Liver (tissue), 9 donors: ENCODE data around the gene CBFA2T2. TPM values are rescaled to one million over a fixed set of nuclear protein-coding genes. Genes with fewer than 3 reads are reported as not detected.

Source experiments
- DNase-seq: peaks from one replicate; pipeline ENCODE4 v3.0.0-alpha.2; 2017; ENCODE audit warnings: low spot score
- H3K27ac ChIP-seq, 2 donors: one replicate each; pipeline ENCODE4 v1.7.0; 2013; ENCODE audit warnings: inconsistent platforms in 2 of 2, low read length in 2 of 2, control low read depth in 1 of 2, low read depth in 1 of 2, mild to moderate bottlenecking in 1 of 2
- H3K27me3 ChIP-seq, 4 donors: one replicate each; pipeline versions ENCODE4 v1.6.1 to v1.7.0; 2013; ENCODE audit warnings: low read length in 3 of 4, inconsistent platforms in 1 of 4, mild to moderate bottlenecking in 1 of 4, moderate library complexity in 1 of 4; ENCODE audit not compliant: control insufficient read depth in 4 of 4, insufficient read depth in 4 of 4
- H3K36me3 ChIP-seq, 4 donors: one replicate each; pipeline versions ENCODE4 v1.6.1 to v1.7.0; 2013; ENCODE audit warnings: low read length in 3 of 4, mild to moderate bottlenecking in 3 of 4, low read depth in 1 of 4, moderate library complexity in 1 of 4; ENCODE audit not compliant: control insufficient read depth in 4 of 4, insufficient read depth in 3 of 4
- H3K4me1 ChIP-seq, 4 donors: one replicate each; pipeline versions ENCODE4 v1.6.1 to v1.7.0; 2013; ENCODE audit warnings: low read length in 3 of 4, mild to moderate bottlenecking in 3 of 4, moderate library complexity in 1 of 4; ENCODE audit not compliant: control insufficient read depth in 4 of 4, insufficient read depth in 4 of 4
- H3K4me3 ChIP-seq, 3 donors: one replicate each; pipeline versions ENCODE4 v1.6.1 to v1.7.0; 2013; ENCODE audit warnings: low read length in 3 of 3, control low read depth in 1 of 3, low read depth in 1 of 3, mild to moderate bottlenecking in 1 of 3
- H3K9ac ChIP-seq, 2 donors: one replicate each; pipeline ENCODE4 v1.7.0; 2013; ENCODE audit warnings: low read length in 2 of 2, mild to moderate bottlenecking in 2 of 2, moderate library complexity in 2 of 2, control low read depth in 1 of 2, low read depth in 1 of 2
- H3K9me3 ChIP-seq, 4 donors: one replicate each; pipeline versions ENCODE4 v1.6.1 to v1.7.0; 2013; ENCODE audit warnings: low read length in 3 of 4; ENCODE audit not compliant: control insufficient read depth in 4 of 4
- EGR1 ChIP-seq, 2 donors: IDR thresholded peaks; 2 replicates each; pipeline ENCODE4 v1.6.1; 2016 to 2018; ENCODE audit warnings: antibody characterized with exemption in 2 of 2, low read depth in 2 of 2
- FOXA1 ChIP-seq: IDR thresholded peaks from 2 replicates; pipeline ENCODE4 v1.6.1; 2016; ENCODE audit warnings: antibody characterized with exemption
- FOXA2 ChIP-seq: IDR thresholded peaks from 2 replicates; pipeline ENCODE4 v1.6.1; 2016; ENCODE audit warnings: antibody characterized with exemption
- GABPA ChIP-seq, 2 donors: IDR thresholded peaks in 1 of 2; conservative IDR thresholded peaks in 1 of 2; 2 replicates each; pipeline ENCODE4 v1.6.1; 2016; ENCODE audit warnings: antibody characterized with exemption in 2 of 2, mild to moderate bottlenecking in 1 of 2, moderate library complexity in 1 of 2
- HNF4A ChIP-seq, 2 donors: conservative IDR thresholded peaks; 2 replicates each; pipeline ENCODE4 v1.6.1; 2016; ENCODE audit warnings: antibody characterized with exemption in 2 of 2, mild to moderate bottlenecking in 2 of 2
- HNF4G ChIP-seq: IDR thresholded peaks from 2 replicates; pipeline ENCODE4 v1.6.1; 2016; ENCODE audit warnings: antibody characterized with exemption
- JUND ChIP-seq, 2 donors: IDR thresholded peaks; 2 replicates each; pipeline ENCODE4 v1.6.1; 2016; ENCODE audit warnings: antibody characterized with exemption in 2 of 2
- NR2F2 ChIP-seq: IDR thresholded peaks from 2 replicates; pipeline ENCODE4 v1.6.1; 2016; ENCODE audit warnings: antibody characterized with exemption
- RAD21 ChIP-seq, 2 donors: IDR thresholded peaks; 2 replicates each; pipeline ENCODE4 v1.6.1; 2016; ENCODE audit warnings: antibody characterized with exemption in 2 of 2, mild to moderate bottlenecking in 2 of 2
- REST ChIP-seq: IDR thresholded peaks from 2 replicates; pipeline ENCODE4 v1.6.1; 2016; ENCODE audit warnings: antibody characterized with exemption, mild to moderate bottlenecking
- RXRA ChIP-seq, 2 donors: IDR thresholded peaks; 2 replicates each; pipeline ENCODE4 v1.6.1; 2017 to 2018; ENCODE audit warnings: antibody characterized with exemption in 2 of 2, mild to moderate bottlenecking in 1 of 2
- SP1 ChIP-seq: IDR thresholded peaks from 2 replicates; pipeline ENCODE4 v1.6.1; 2018; ENCODE audit warnings: antibody characterized with exemption, mild to moderate bottlenecking
- TAF1 ChIP-seq: conservative IDR thresholded peaks from 2 replicates; pipeline ENCODE4 v1.6.1; 2016; ENCODE audit warnings: antibody characterized with exemption, mild to moderate bottlenecking
- YY1 ChIP-seq: IDR thresholded peaks from 2 replicates; pipeline ENCODE4 v1.6.1; 2016; ENCODE audit warnings: antibody characterized with exemption, mild to moderate bottlenecking
- ZBTB33 ChIP-seq: IDR thresholded peaks from 2 replicates; pipeline ENCODE4 v1.6.1; 2016; ENCODE audit warnings: antibody characterized with exemption
- WGBS: extraction: QIAGEN DNeasy Blood & Tissue Kit; methylation state at CpG from one replicate; pipeline ENCODE4 v1.1.7; 2013; 5-methylcytosine and 5-hydroxymethylcytosine counted together
- polyA plus RNA-seq, 2 donors: library from polyadenylated mRNA; stranded (reverse) in 1 of 2; unstranded in 1 of 2; fragments of 200-250 nt in 1 of 2; fragments of >200 nt in 1 of 2; fragmentation: Nextera tagmentation in 1 of 2; extraction: Ambion mirVana in 1 of 2; gene quantifications; one replicate each; pipeline versions ENCODE4 v1.2.1 to v1.2.3, GENCODE V29; 2013 to 2015
- total RNA-seq, 2 donors: library from RNA; depleted of rRNA; stranded (reverse); fragments of >200 nt; gene quantifications; one replicate each; pipeline ENCODE4 v1.2.3, GENCODE V29; 2014
- TF ChIP-seq, protein P1 (sequence below): fragments of 150-350 bp; IDR thresholded peaks from 2 replicates; pipeline ENCODE4 v1.5.1; 2017; ENCODE audit warnings: improper control_type of control experiment, low read depth, low read length; ENCODE audit not compliant: missing input control
- TF ChIP-seq, protein P2 (sequence below): IDR thresholded peaks from 2 replicates; pipeline ENCODE4 v1.6.1; 2016; ENCODE audit warnings: antibody characterized with exemption
- TF ChIP-seq, protein P3 (sequence below): IDR thresholded peaks from 2 replicates; pipeline ENCODE4 v1.6.1; 2016; ENCODE audit warnings: antibody characterized with exemption
- donor health status: healthy.
- donor health status: healthy.
- donor health status: healthy.
- donor health status: healthy.
- donor health status: healthy.

Gene CBFA2T2
- total and polyA plus RNA-seq, 4 donors, result 2.0 to 5.5 (median 5.3) TPM

DNA sequence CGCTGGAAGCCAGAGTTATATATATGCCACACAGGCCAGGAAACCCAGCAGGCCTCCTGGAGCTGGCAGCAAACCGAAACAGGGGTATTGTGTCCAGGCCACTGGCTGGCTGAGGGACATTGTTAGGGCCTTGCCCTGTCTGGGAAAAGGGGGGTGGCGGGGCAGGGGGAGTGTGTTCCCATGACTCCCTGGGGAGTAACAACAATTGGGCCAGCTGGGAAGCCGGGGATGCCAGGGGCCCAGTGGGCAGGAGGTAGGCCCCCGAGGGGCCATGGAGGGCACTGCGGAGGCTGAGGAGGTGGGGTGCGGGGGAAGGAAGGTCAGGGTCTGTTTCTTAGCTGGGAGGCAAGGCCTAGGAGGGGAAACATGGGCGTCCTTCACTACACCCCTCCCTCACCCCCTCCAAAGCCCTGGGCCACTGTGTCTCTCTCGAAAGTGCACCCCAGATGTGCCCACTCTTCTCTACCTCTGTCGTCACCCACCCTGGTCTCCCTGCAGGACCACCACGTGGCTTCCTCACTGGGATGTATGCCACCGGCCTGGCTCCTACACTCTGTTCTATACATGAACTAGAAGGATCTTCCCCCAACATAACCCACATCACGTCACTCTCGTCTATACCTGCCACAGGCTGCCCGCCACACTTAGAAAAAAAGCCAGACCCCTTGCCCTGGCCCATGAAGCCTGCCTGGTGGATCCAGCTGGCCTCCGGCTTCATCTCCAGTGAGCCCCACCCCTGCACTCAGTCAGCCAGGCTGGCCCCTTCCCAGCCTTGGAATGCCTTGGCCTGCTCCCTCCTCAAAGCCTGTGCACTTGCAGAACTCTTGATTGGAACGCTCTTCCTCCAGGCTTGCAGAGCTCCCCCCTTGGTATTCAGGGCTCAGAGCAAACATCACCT, 204.1 kb downstream of the CBFA2T2 start (continued):
- TF ChIP-seq FOXA1, result no peak
- TF ChIP-seq, protein P1, sequence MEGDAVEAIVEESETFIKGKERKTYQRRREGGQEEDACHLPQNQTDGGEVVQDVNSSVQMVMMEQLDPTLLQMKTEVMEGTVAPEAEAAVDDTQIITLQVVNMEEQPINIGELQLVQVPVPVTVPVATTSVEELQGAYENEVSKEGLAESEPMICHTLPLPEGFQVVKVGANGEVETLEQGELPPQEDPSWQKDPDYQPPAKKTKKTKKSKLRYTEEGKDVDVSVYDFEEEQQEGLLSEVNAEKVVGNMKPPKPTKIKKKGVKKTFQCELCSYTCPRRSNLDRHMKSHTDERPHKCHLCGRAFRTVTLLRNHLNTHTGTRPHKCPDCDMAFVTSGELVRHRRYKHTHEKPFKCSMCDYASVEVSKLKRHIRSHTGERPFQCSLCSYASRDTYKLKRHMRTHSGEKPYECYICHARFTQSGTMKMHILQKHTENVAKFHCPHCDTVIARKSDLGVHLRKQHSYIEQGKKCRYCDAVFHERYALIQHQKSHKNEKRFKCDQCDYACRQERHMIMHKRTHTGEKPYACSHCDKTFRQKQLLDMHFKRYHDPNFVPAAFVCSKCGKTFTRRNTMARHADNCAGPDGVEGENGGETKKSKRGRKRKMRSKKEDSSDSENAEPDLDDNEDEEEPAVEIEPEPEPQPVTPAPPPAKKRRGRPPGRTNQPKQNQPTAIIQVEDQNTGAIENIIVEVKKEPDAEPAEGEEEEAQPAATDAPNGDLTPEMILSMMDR, result no peak
- TF ChIP-seq ZBTB33, result no peak
- TF ChIP-seq EGR1 (IDR thresholded peaks at IDR 0.05; ENCODE audit: low read depth in 2 of 2), result no peak
- no peak for TF ChIP-seq FOXA2

DNA sequence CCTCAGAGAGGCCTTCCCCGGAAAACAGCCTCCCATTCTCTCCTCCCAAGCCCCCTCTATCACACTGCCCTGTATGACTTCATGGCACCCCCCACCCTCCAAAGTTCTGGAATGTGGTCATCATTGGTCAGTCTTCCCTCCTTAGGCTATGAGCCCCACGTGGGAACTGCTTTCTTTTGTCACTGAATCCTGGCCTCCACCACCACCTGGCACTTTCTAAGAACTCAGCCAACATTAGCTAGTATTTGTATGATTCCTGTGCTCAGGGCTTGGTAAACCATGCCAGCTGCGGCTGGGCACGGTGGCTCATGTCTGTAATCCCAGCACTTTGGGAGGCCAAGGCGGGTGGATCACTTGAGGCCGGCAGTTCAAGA, 204.7 kb downstream of the CBFA2T2 start:
- Histone ChIP-seq H3K36me3 (no peaks in the 10 kb centered on the region), H3K4me1 (no peaks in the 10 kb centered on the region), H3K4me3 (no peak overlapping the region), H3K9me3 (no peaks in the 10 kb centered on the region), H3K9ac (no peak overlapping the region), H3K27ac (no peak overlapping the region), H3K27me3 (no peaks in the 10 kb centered on the region)
- 90% methylated on average over 6 of the region's 6 CpGs for WGBS
- TF ChIP-seq TAF1 (no peak), NR2F2 (no peak), REST (no peak), RXRA (IDR thresholded peaks at IDR 0.05) (no peak), SP1 (no peak), YY1 (no peak), RAD21 (IDR thresholded peaks at IDR 0.05) (no peak), JUND (IDR thresholded peaks at IDR 0.05) (no peak), FOXA2 (no peak), FOXA1 (no peak), ZBTB33 (no peak), EGR1 (IDR thresholded peaks at IDR 0.05; ENCODE audit: low read depth in 2 of 2) (no peak), GABPA (IDR thresholded peaks at IDR 0.05 in 1 of 2, conservative IDR thresholded peaks at IDR 0.05 in 1 of 2) (no peak), HNF4A (conservative IDR thresholded peaks at IDR 0.05) (no peak), HNF4G (no peak)
- TF ChIP-seq, protein P1, result no peak
- TF ChIP-seq, protein P2, sequence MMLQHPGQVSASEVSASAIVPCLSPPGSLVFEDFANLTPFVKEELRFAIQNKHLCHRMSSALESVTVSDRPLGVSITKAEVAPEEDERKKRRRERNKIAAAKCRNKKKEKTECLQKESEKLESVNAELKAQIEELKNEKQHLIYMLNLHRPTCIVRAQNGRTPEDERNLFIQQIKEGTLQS, result no peak
- TF ChIP-seq, protein P3, sequence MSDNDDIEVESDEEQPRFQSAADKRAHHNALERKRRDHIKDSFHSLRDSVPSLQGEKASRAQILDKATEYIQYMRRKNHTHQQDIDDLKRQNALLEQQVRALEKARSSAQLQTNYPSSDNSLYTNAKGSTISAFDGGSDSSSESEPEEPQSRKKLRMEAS, result no peak
- DNase-seq, result no peak
